Liver (tissue), 9 donors: ENCODE results near the gene IL1RAP. TPM values are rescaled to one million over a fixed set of nuclear protein-coding genes. Genes with fewer than 3 reads are reported as not detected.

Experiments used
- DNase-seq: peaks from one replicate; pipeline ENCODE4 v3.0.0-alpha.2; 2017; ENCODE audit warnings: low spot score
- H3K27ac ChIP-seq, 2 donors: one replicate each; pipeline ENCODE4 v1.7.0; 2013; ENCODE audit warnings: inconsistent platforms in 2 of 2, low read length in 2 of 2, control low read depth in 1 of 2, low read depth in 1 of 2, mild to moderate bottlenecking in 1 of 2
- H3K27me3 ChIP-seq, 4 donors: one replicate each; pipeline versions ENCODE4 v1.6.1 to v1.7.0; 2013; ENCODE audit warnings: low read length in 3 of 4, inconsistent platforms in 1 of 4, mild to moderate bottlenecking in 1 of 4, moderate library complexity in 1 of 4; ENCODE audit not compliant: control insufficient read depth in 4 of 4, insufficient read depth in 4 of 4
- H3K36me3 ChIP-seq, 4 donors: one replicate each; pipeline versions ENCODE4 v1.6.1 to v1.7.0; 2013; ENCODE audit warnings: low read length in 3 of 4, mild to moderate bottlenecking in 3 of 4, low read depth in 1 of 4, moderate library complexity in 1 of 4; ENCODE audit not compliant: control insufficient read depth in 4 of 4, insufficient read depth in 3 of 4
- H3K4me1 ChIP-seq, 4 donors: one replicate each; pipeline versions ENCODE4 v1.6.1 to v1.7.0; 2013; ENCODE audit warnings: low read length in 3 of 4, mild to moderate bottlenecking in 3 of 4, moderate library complexity in 1 of 4; ENCODE audit not compliant: control insufficient read depth in 4 of 4, insufficient read depth in 4 of 4
- H3K4me3 ChIP-seq, 3 donors: one replicate each; pipeline versions ENCODE4 v1.6.1 to v1.7.0; 2013; ENCODE audit warnings: low read length in 3 of 3, control low read depth in 1 of 3, low read depth in 1 of 3, mild to moderate bottlenecking in 1 of 3
- H3K9ac ChIP-seq, 2 donors: one replicate each; pipeline ENCODE4 v1.7.0; 2013; ENCODE audit warnings: low read length in 2 of 2, mild to moderate bottlenecking in 2 of 2, moderate library complexity in 2 of 2, control low read depth in 1 of 2, low read depth in 1 of 2
- H3K9me3 ChIP-seq, 4 donors: one replicate each; pipeline versions ENCODE4 v1.6.1 to v1.7.0; 2013; ENCODE audit warnings: low read length in 3 of 4; ENCODE audit not compliant: control insufficient read depth in 4 of 4
- EGR1 ChIP-seq, 2 donors: IDR thresholded peaks; 2 replicates each; pipeline ENCODE4 v1.6.1; 2016 to 2018; ENCODE audit warnings: antibody characterized with exemption in 2 of 2, low read depth in 2 of 2
- FOXA1 ChIP-seq: IDR thresholded peaks from 2 replicates; pipeline ENCODE4 v1.6.1; 2016; ENCODE audit warnings: antibody characterized with exemption
- FOXA2 ChIP-seq: IDR thresholded peaks from 2 replicates; pipeline ENCODE4 v1.6.1; 2016; ENCODE audit warnings: antibody characterized with exemption
- HNF4A ChIP-seq, 2 donors: conservative IDR thresholded peaks; 2 replicates each; pipeline ENCODE4 v1.6.1; 2016; ENCODE audit warnings: antibody characterized with exemption in 2 of 2, mild to moderate bottlenecking in 2 of 2
- HNF4G ChIP-seq: IDR thresholded peaks from 2 replicates; pipeline ENCODE4 v1.6.1; 2016; ENCODE audit warnings: antibody characterized with exemption
- JUND ChIP-seq, 2 donors: IDR thresholded peaks; 2 replicates each; pipeline ENCODE4 v1.6.1; 2016; ENCODE audit warnings: antibody characterized with exemption in 2 of 2
- NR2F2 ChIP-seq: IDR thresholded peaks from 2 replicates; pipeline ENCODE4 v1.6.1; 2016; ENCODE audit warnings: antibody characterized with exemption
- RAD21 ChIP-seq, 2 donors: IDR thresholded peaks; 2 replicates each; pipeline ENCODE4 v1.6.1; 2016; ENCODE audit warnings: antibody characterized with exemption in 2 of 2, mild to moderate bottlenecking in 2 of 2
- RXRA ChIP-seq, 2 donors: IDR thresholded peaks; 2 replicates each; pipeline ENCODE4 v1.6.1; 2017 to 2018; ENCODE audit warnings: antibody characterized with exemption in 2 of 2, mild to moderate bottlenecking in 1 of 2
- TAF1 ChIP-seq: conservative IDR thresholded peaks from 2 replicates; pipeline ENCODE4 v1.6.1; 2016; ENCODE audit warnings: antibody characterized with exemption, mild to moderate bottlenecking
- YY1 ChIP-seq: IDR thresholded peaks from 2 replicates; pipeline ENCODE4 v1.6.1; 2016; ENCODE audit warnings: antibody characterized with exemption, mild to moderate bottlenecking
- ZBTB33 ChIP-seq: IDR thresholded peaks from 2 replicates; pipeline ENCODE4 v1.6.1; 2016; ENCODE audit warnings: antibody characterized with exemption
- WGBS: extraction: QIAGEN DNeasy Blood & Tissue Kit; methylation state at CpG from one replicate; pipeline ENCODE4 v1.1.7; 2013; 5-methylcytosine and 5-hydroxymethylcytosine counted together
- polyA plus RNA-seq, 2 donors: library from polyadenylated mRNA; stranded (reverse) in 1 of 2; unstranded in 1 of 2; fragments of 200-250 nt in 1 of 2; fragments of >200 nt in 1 of 2; fragmentation: Nextera tagmentation in 1 of 2; extraction: Ambion mirVana in 1 of 2; gene quantifications; one replicate each; pipeline versions ENCODE4 v1.2.1 to v1.2.3, GENCODE V29; 2013 to 2015
- total RNA-seq, 2 donors: library from RNA; depleted of rRNA; stranded (reverse); fragments of >200 nt; gene quantifications; one replicate each; pipeline ENCODE4 v1.2.3, GENCODE V29; 2014
- TF ChIP-seq, protein P1 (sequence below): IDR thresholded peaks from 2 replicates; pipeline ENCODE4 v1.6.1; 2016; ENCODE audit warnings: antibody characterized with exemption
- TF ChIP-seq, protein P2 (sequence below): IDR thresholded peaks from 2 replicates; pipeline ENCODE4 v1.6.1; 2016; ENCODE audit warnings: antibody characterized with exemption, mild to moderate bottlenecking
- TF ChIP-seq, protein P3 (sequence below): IDR thresholded peaks from 2 replicates; pipeline ENCODE4 v1.6.1; 2016; ENCODE audit warnings: antibody characterized with exemption
- donor health status: healthy.
- donor health status: healthy.
- donor health status: healthy.
- donor health status: healthy.
- donor health status: healthy.

Gene IL1RAP
- total and polyA plus RNA-seq, 4 donors: 53.7 to 230 (median 71.6) TPM

DNA sequence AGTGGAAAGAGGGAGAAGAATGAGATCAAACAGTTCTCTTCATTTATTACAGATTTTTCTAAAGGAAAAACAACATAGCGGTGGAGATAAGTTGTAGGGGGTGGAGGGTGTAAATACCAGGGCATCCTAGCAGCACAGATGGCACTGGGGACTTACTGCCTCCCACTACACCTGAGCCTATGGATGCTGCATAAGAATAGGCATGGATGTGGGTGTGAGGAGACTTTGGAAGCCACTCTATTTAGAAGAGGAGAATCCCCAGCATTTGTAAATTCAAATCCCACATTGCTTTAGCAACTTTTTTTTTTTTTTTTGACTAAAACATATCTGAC lies 27.4 kb upstream of the IL1RAP start (continued):
- TF ChIP-seq NR2F2: no peak

DNA sequence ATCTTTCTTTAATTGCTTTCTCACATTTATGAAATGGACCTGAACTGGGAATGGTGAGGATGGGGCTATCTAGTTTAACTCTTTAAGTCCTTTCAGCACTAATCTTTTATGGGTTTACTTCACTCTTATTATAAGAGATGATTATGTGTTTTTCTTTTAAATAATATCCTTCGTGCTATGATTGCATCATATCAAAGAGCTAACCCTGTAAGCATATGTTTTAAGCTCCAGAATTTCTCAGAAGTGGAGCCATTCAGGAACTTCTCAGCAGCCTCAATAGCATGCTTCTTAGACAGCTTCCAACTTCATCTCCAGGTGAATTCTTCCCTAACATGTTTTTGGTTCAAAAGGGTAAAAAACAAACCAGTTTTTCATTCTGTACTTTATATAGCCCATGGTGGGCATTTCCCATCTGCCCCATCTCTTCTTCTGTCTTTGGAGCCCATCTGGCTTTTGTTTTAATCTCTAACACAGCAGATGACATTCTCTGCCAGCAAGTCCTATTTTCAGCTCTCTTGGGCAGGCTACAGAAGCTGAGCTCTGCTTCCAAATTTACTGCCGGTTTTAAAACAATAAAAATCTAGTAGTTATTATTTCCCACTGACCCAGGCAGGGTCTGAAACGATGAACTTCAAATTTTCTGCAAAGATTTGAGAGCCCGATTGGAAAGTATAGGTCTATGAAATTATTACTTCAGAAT lies 26.8 kb upstream of the IL1RAP start:
- TF ChIP-seq FOXA2: no peak
- TF ChIP-seq HNF4A (conservative IDR thresholded peaks at IDR 0.05): no peak
- TF ChIP-seq, protein P1, sequence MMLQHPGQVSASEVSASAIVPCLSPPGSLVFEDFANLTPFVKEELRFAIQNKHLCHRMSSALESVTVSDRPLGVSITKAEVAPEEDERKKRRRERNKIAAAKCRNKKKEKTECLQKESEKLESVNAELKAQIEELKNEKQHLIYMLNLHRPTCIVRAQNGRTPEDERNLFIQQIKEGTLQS: no peak
- TF ChIP-seq HNF4G: no peak
- no peak for TF ChIP-seq RXRA (IDR thresholded peaks at IDR 0.05)
- TF ChIP-seq, protein P2, sequence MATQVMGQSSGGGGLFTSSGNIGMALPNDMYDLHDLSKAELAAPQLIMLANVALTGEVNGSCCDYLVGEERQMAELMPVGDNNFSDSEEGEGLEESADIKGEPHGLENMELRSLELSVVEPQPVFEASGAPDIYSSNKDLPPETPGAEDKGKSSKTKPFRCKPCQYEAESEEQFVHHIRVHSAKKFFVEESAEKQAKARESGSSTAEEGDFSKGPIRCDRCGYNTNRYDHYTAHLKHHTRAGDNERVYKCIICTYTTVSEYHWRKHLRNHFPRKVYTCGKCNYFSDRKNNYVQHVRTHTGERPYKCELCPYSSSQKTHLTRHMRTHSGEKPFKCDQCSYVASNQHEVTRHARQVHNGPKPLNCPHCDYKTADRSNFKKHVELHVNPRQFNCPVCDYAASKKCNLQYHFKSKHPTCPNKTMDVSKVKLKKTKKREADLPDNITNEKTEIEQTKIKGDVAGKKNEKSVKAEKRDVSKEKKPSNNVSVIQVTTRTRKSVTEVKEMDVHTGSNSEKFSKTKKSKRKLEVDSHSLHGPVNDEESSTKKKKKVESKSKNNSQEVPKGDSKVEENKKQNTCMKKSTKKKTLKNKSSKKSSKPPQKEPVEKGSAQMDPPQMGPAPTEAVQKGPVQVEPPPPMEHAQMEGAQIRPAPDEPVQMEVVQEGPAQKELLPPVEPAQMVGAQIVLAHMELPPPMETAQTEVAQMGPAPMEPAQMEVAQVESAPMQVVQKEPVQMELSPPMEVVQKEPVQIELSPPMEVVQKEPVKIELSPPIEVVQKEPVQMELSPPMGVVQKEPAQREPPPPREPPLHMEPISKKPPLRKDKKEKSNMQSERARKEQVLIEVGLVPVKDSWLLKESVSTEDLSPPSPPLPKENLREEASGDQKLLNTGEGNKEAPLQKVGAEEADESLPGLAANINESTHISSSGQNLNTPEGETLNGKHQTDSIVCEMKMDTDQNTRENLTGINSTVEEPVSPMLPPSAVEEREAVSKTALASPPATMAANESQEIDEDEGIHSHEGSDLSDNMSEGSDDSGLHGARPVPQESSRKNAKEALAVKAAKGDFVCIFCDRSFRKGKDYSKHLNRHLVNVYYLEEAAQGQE: no peak
- TF ChIP-seq JUND (IDR thresholded peaks at IDR 0.05): no peak
- TF ChIP-seq YY1: no peak
- no peak for TF ChIP-seq RAD21 (IDR thresholded peaks at IDR 0.05)
- TF ChIP-seq, protein P3, sequence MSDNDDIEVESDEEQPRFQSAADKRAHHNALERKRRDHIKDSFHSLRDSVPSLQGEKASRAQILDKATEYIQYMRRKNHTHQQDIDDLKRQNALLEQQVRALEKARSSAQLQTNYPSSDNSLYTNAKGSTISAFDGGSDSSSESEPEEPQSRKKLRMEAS: no peak
- TF ChIP-seq FOXA1: no peak
- TF ChIP-seq TAF1: no peak
- TF ChIP-seq NR2F2: no peak
- no peak for TF ChIP-seq ZBTB33
- TF ChIP-seq EGR1 (IDR thresholded peaks at IDR 0.05; ENCODE audit: low read depth in 2 of 2): no peak
- Histone ChIP-seq H3K27me3 (no peaks in the 10 kb centered on the region), H3K36me3 (no peaks in the 10 kb centered on the region), H3K9me3 (no peaks in the 10 kb centered on the region), H3K4me1 (no peaks in the 10 kb centered on the region), H3K4me3 (no peak overlapping the region), H3K27ac (no peak overlapping the region), H3K9ac (no peak overlapping the region)
- DNase-seq: no peak
- WGBS: 86% methylated on average over 4 of the region's 4 CpGs

DNA sequence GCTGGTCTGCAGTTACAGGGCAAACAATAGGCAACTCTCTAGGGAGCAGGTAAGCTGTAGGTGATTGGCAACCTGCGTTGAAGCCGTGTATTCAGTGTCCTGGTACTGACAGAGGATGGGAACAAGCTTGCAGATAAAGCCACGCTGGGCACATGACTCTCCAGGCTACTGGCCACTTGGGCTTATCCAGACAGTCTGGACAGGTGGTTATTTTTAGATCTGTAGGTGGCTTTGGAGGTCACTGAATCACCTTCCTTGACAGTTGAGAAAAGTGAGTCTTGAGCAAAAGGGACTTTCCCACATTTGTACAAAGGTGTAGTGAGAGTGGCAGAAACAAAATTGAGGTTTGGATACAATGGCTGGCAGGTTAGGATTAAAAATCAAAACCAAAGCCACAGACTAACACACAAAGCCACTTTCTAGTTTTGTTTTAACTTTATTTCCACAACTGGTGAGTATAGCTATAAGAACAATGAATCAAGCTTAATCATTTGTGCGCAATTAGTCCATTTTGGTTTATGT lies 22.3 kb upstream of the IL1RAP start:
- DNase-seq: no peak
- Histone ChIP-seq H3K27me3 (no peaks in the 10 kb centered on the region), H3K27ac (no peak overlapping the region), H3K4me3 (no peak overlapping the region), H3K36me3 (no peaks in the 10 kb centered on the region), H3K9ac (no peak overlapping the region), H3K9me3 (no peaks in the 10 kb centered on the region), H3K4me1 (no peaks in the 10 kb centered on the region)
- 83% methylated on average over 4 of the region's 4 CpGs for WGBS
- no peak for TF ChIP-seq TAF1
- TF ChIP-seq FOXA2: no peak
- TF ChIP-seq, protein P1: no peak
- TF ChIP-seq ZBTB33: no peak
- TF ChIP-seq, protein P3: no peak
- no peak for TF ChIP-seq HNF4G
- no peak for TF ChIP-seq RAD21 (IDR thresholded peaks at IDR 0.05)
- TF ChIP-seq, protein P2: no peak
- TF ChIP-seq HNF4A (conservative IDR thresholded peaks at IDR 0.05): no peak
